Keratinocyte (primary cell): ENCODE data around the gene DEPDC4.

Source experiments
- EZH2 ChIP-seq: IDR thresholded peaks from one replicate; pipeline ENCODE4 v1.6.1; 2012; ENCODE audit warnings: inconsistent platforms, mild to moderate bottlenecking, low read length, moderate library complexity
- TF ChIP-seq, protein P1 (sequence below), 3 experiments: IDR thresholded peaks in 1 of 3; conservative IDR thresholded peaks in 1 of 3; optimal IDR thresholded peaks in 1 of 3; 2 replicates in 2 of 3; 3 replicates in 1 of 3; pipeline versions ENCODE3 to v1.5.1; 2011; ENCODE audit warnings: low read length in 3 of 3, mild to moderate bottlenecking in 3 of 3, moderate library complexity in 2 of 3, control low read depth in 1 of 3, inconsistent platforms in 1 of 3; ENCODE audit not compliant: insufficient read depth in 2 of 3; ENCODE audit errors: extremely low read depth in 1 of 3

DNA sequence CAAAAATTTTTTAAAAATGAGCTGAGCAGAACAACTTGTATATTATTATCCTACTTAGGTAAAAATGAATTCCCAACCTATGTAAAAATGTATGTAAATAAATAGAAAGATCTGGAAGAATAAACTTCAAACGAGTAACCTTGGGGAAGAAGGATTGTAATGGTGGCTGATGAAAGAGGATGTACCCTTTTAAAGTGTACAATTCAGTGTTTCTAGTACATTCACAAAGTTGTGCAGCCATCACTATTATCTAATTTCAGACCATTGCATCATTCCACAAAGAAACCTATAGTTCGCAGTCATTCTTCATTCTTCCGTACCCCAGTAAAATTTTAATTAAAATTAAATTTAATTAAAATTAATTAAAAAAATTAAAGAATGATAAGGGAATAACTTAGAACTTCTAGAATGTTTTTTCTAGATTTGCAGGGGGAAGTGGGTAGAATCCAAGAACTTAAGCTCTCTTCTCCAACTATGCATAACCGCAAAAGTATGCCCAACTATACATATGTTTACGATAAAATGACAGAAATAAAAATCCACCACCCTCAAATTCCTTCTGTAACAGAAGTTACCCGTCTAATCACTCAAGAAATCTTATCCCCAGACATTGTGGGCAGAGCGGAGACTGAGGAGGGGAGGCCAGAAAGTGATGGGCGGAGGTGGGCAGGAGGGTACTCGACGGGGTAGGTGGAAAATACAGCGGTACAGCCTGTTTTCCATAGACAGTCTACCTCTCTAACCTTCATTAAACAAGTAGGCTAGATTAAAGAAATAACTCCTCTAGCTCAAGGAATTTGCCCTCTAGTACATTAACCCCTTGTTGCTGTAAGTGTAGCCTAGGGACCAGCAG is 921 bp downstream of the DEPDC4 start:
- TF ChIP-seq, protein P1, sequence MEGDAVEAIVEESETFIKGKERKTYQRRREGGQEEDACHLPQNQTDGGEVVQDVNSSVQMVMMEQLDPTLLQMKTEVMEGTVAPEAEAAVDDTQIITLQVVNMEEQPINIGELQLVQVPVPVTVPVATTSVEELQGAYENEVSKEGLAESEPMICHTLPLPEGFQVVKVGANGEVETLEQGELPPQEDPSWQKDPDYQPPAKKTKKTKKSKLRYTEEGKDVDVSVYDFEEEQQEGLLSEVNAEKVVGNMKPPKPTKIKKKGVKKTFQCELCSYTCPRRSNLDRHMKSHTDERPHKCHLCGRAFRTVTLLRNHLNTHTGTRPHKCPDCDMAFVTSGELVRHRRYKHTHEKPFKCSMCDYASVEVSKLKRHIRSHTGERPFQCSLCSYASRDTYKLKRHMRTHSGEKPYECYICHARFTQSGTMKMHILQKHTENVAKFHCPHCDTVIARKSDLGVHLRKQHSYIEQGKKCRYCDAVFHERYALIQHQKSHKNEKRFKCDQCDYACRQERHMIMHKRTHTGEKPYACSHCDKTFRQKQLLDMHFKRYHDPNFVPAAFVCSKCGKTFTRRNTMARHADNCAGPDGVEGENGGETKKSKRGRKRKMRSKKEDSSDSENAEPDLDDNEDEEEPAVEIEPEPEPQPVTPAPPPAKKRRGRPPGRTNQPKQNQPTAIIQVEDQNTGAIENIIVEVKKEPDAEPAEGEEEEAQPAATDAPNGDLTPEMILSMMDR (optimal IDR thresholded peaks at IDR 0.05 in 1 of 3, IDR thresholded peaks at IDR 0.05 in 1 of 3, conservative IDR thresholded peaks at IDR 0.05 in 1 of 3; ENCODE audit: extremely low read depth in 1 of 3, insufficient read depth in 2 of 3, low read length in 3 of 3) = no peak
- no peak for TF ChIP-seq EZH2
